Measurements from ENCODE around the gene BTN1A1. TPM values are rescaled to one million over a fixed set of nuclear protein-coding genes. Genes with fewer than 3 reads are reported as not detected.

The BTN1A1 gene
- total and polyA plus RNA-seq, 9 of the 15 experiments (the other 6 are each of a cell fraction or from before 2014, with no cell fraction given) = 0.01 to 0.15 (median 0.06) TPM; not detected in 4

- in situ Hi-C loops (cut with MboI) = no loop called here
- Histone ChIP-seq H3K4me3 (no peak overlapping the region), H3K27ac (ENCODE audit: extremely low read depth, low read depth, low read length) (no peak overlapping the region), H2AFZ (ENCODE audit: low read depth, low read length) (no peak overlapping the region), H3K9me1 (ENCODE audit: control insufficient read depth, insufficient read depth, low read length) (peaks cover 5% of the 10 kb centered on the region), H3K9me3 (replicated peaks; ENCODE audit: control insufficient read depth, insufficient read depth, low read depth, low read length) (0 out of 2 replicates have a peak, but pooled peaks cover 6% of the 10 kb centered on the region), H3K4me2 (ENCODE audit: insufficient read depth, low read length) (no peak overlapping the region), H4K20me1 (replicated peaks; ENCODE audit: control insufficient read depth, insufficient read depth, low read length) (no peaks in the 10 kb centered on the region), H3K36me3 (ENCODE audit: control insufficient read depth, insufficient read depth, low read length) (peaks cover 51% of the 10 kb centered on the region), H3K27me3 (ENCODE audit: control insufficient read depth in 2 of 2, insufficient read depth in 2 of 2, low read length in 2 of 2) (no peaks in the 10 kb centered on the region), H3K9ac (ENCODE audit: insufficient read depth in 1 of 2, low read depth in 2 of 2, low read length in 2 of 2) (no peak overlapping the region), H3K79me2 (ENCODE audit: control insufficient read depth, insufficient read depth, low read length) (no peaks in the 10 kb centered on the region), H3K4me1 (replicated peaks in 1 of 2; ENCODE audit: control insufficient read depth in 2 of 2, insufficient read depth in 2 of 2, low read length in 2 of 2) (no peaks in the 10 kb centered on the region)
- no TSS peak for BruUV-seq (replicated peaks)
- ChIA-PET POLR2A (interaction anchor here (0.9 kb wide), 1 partner anchor 35 kb away, joined by 4 read pairs; no protein-coding TSS in a partner anchor), CTCF (ENCODE audit: low intra/inter-chr PET ratio) (no interaction called here)
- DNase-seq (ENCODE audit: extremely low read depth in 1 of 4, low spot score in 3 of 4) = no peak
- WGBS (ENCODE audit: insufficient coverage, low coverage, missing lambda C conversion rate) = 91% methylated on average over 2 of the region's 2 CpGs
- FAIRE-seq = no peak
- ATAC-seq = peak; percentile 4; the same call in 1 of the 3 replicates
- intact Hi-C loops (cut with micrococcal nuclease) = no loop called here
- TF ChIP-seq SUPT5H (IDR thresholded peaks at IDR 0.05) (0 out of 2 replicates have a peak, but pooled peaks have one; percentile 31), POLR2B (IDR thresholded peaks at IDR 0.05; ENCODE audit: low read depth, partially characterized antibody) (peak; percentile 19), SPI1 (IDR thresholded peaks at IDR 0.05; ENCODE audit: borderline replicate concordance, low read depth, low read length) (peak; percentile 54; the same call in 1 of the 2 replicates), RNF2 (IDR thresholded peaks at IDR 0.05) (no peak)
These were observed 31.3 kb upstream of the BTN1A1 start for GRCh38 chr6:26468829-26469228.

- Histone ChIP-seq H3K9me1 (ENCODE audit: control insufficient read depth, insufficient read depth, low read length) (peaks cover 2% of the 10 kb centered on the region), H4K20me1 (replicated peaks; ENCODE audit: control insufficient read depth, insufficient read depth, low read length) (no peaks in the 10 kb centered on the region), H3K4me1 (replicated peaks in 1 of 2; ENCODE audit: control insufficient read depth in 2 of 2, insufficient read depth in 2 of 2, low read length in 2 of 2) (peaks cover 11 to 14% of the 10 kb centered on the region in 2 experiments), H3K9ac (ENCODE audit: insufficient read depth in 1 of 2, low read depth in 2 of 2, low read length in 2 of 2) (no peak overlapping the region), H3K27ac (ENCODE audit: extremely low read depth, low read depth, low read length) (no peak overlapping the region), H3K36me3 (ENCODE audit: control insufficient read depth, insufficient read depth, low read length) (peaks cover 33% of the 10 kb centered on the region), H3K27me3 (ENCODE audit: control insufficient read depth in 2 of 2, insufficient read depth in 2 of 2, low read length in 2 of 2) (no peaks in the 10 kb centered on the region), H3K4me3 (no peak overlapping the region), H3K9me3 (replicated peaks; ENCODE audit: control insufficient read depth, insufficient read depth, low read depth, low read length) (0 out of 2 replicates have a peak, but pooled peaks cover 6% of the 10 kb centered on the region), H3K79me2 (ENCODE audit: control insufficient read depth, insufficient read depth, low read length) (no peaks in the 10 kb centered on the region), H2AFZ (ENCODE audit: low read depth, low read length) (no peak overlapping the region), H3K4me2 (ENCODE audit: insufficient read depth, low read length) (no peak overlapping the region)
- FAIRE-seq = no peak
- no peak for DNase-seq (ENCODE audit: extremely low read depth in 1 of 4, low spot score in 3 of 4)
- ATAC-seq = no peak
- ChIA-PET POLR2A (interaction anchor here (0.6 to 1.3 kb wide), 2 partner anchors 9 to 14 kb away, joined by 3 read pairs; no protein-coding TSS in a partner anchor), CTCF (ENCODE audit: low intra/inter-chr PET ratio) (no interaction called here)
- intact Hi-C loops (cut with micrococcal nuclease) = no loop called here
- in situ Hi-C loops (cut with MboI) = no loop called here
- no peak for TF ChIP-seq TEAD4 (IDR thresholded peaks at IDR 0.05; ENCODE audit: low read length)
- TF ChIP-seq TEAD4 (CRISPR knock-in tag; IDR thresholded peaks at IDR 0.05; ENCODE audit: borderline replicate concordance) = no peak
- no peak for TF ChIP-seq NUFIP1 (IDR thresholded peaks at IDR 0.05; ENCODE audit: partially characterized antibody)
- TF ChIP-seq NR2C1 (IDR thresholded peaks at IDR 0.05) = no peak
- TF ChIP-seq NR2C1 (tag; IDR thresholded peaks at IDR 0.05) = no peak
- no peak for TF ChIP-seq MCM5 (IDR thresholded peaks at IDR 0.05; ENCODE audit: low read depth)
- TF ChIP-seq ZNF561 (CRISPR knock-in tag; conservative IDR thresholded peaks at IDR 0.05) = no peak
- no peak for TF ChIP-seq RBFOX2 (IDR thresholded peaks at IDR 0.05; ENCODE audit: low read depth, low read length)
- TF ChIP-seq ZKSCAN3 (CRISPR knock-in tag; IDR thresholded peaks at IDR 0.05) = no peak
- BruUV-seq (replicated peaks) = no TSS peak
- WGBS (ENCODE audit: insufficient coverage, low coverage, missing lambda C conversion rate) = 77% methylated on average over 4 of the region's 4 CpGs
These were observed 29.5 kb upstream of the BTN1A1 start for GRCh38 chr6:26470643-26471042.
